Mesangial cell (primary cell): ENCODE measurements around the gene C17orf100. TPM values are rescaled to one million over a fixed set of nuclear protein-coding genes. Genes with fewer than 3 reads are reported as not detected.

Source experiments
- total RNA-seq: library from RNA; depleted of rRNA; stranded (reverse); fragments of >200 nt; gene quantifications from 2 replicates; pipeline ENCODE4 v1.2.3, GENCODE V29; 2015

The C17orf100 gene
- 1.3 and 1.6 TPM in 2 replicates for total RNA-seq

DNA sequence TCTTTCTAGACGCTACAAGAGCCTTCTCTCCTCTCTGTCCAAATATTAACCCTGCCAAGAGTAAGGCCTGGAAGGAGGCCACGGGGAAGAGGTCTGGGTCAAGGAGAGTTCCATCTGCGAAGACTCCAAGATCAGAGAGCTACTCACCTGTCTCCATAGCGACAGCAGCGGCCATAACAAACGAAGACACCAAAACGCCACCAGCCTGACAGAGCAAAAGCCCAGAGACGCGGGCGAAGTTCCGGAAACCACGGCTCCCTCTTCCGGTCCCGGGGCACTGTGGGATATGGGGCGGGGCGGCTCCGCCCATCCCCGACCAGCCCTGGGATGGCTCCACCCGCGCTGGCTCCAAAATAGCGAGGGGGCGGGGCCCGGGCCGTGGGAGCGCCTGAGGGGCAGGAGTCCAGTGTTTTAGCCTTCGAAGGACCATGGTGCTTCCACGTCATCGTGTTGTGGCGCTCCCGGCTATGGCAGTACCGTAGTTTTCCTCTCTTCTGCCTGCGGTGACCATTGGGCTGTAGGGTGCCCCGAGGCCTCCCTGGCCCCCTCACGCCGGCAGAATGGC is at the start of gene C17orf100, which contains the start of gene MED31:
TSS of gene C17orf100 (plus strand) at position 409 of the 565 bp plus-strand sequence. CDS start at position 561, 152 bp downstream.
TSS of gene MED31 (minus strand) at position 252 of the 565 bp plus-strand sequence. CDS start at position 175, 77 bp downstream.

DNA sequence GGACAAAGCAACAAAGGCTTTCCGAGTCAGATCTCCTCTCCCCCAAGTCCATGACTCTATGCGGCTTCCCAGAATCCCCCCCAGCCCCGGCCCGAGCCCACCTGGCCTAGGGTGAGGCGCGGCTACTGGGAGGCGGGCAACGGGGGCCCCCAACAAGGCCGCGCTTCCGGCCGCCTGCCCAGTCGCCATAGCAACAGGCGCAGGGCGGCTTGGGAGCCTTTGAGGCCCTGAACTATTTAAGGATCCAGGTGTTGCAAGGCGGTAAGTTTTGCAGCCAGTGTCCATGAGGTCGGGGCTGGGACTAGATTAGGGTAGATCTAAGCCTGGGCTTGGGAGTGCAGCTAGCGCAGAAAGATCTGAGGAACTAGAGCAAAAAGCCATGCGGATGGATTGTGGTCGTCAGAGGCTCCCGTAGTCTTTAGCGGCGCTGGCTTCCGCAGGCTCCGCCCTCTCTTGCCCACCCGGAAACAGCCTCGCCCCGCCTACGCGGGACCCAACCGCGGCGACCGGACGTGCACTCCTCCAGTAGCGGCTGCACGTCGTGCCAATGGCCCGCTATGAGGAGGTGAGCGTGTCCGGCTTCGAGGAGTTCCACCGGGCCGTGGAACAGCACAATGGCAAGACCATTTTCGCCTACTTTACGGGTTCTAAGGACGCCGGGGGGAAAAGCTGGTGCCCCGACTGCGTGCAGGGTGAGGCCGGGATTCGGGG is 10.9 kb upstream of the C17orf100 start, which contains the start of the genes KIAA0753 and TXNDC17:
TSS of gene KIAA0753 (minus strand) at position 176 of the 711 bp plus-strand sequence. CDS start 5,608 bp downstream, outside the sequence.
TSS of gene TXNDC17 (plus strand) at position 525 of the 711 bp plus-strand sequence. CDS start at position 548, 23 bp downstream.

Other genes starting within 250 kb of the C17orf100 start
- not detected in 2 replicates for gene AIPL1, start 216.6 kb upstream of the C17orf100 start, total RNA-seq
- 7.2 and 105 TPM in 2 replicates for gene PIMREG, start 207.3 kb upstream of the C17orf100 start, total RNA-seq
- 2.3 and 3.8 TPM in 2 replicates for gene PITPNM3, start 95.2 kb upstream of the C17orf100 start, total RNA-seq
- gene KIAA0753, start 11.1 kb upstream of the C17orf100 start, total RNA-seq, result 8.9 and 9.8 TPM in 2 replicates
- 124 and 197 TPM in 2 replicates for gene TXNDC17, start 10.7 kb upstream of the C17orf100 start, total RNA-seq
- gene MED31, start 157 bp upstream of the C17orf100 start, total RNA-seq, result 2.5 and 11.2 TPM in 2 replicates
- gene SLC13A5, start 61.6 kb downstream of the C17orf100 start, total RNA-seq, result 0.89 TPM in 1 of 2 replicates, not detected in the other
- gene XAF1, start 104.3 kb downstream of the C17orf100 start, total RNA-seq, result under 0.01 and 2.2 TPM in 2 replicates
- not detected in 2 replicates for gene FBXO39, start 124.5 kb downstream of the C17orf100 start, total RNA-seq
- not detected in 2 replicates for gene TEKT1, start 180.0 kb downstream of the C17orf100 start, total RNA-seq